Measurements from ENCODE around the gene VPS33B. TPM values are rescaled to one million over a fixed set of nuclear protein-coding genes. Genes with fewer than 3 reads are reported as not detected.
A peak's percentile ranks its signal among the peaks of the same experiment; 100 is the strongest.

Gene VPS33B
- total RNA-seq, 4 donors from 2014 or later: 3.3 to 9.0 (median 8.1) TPM

DNA sequence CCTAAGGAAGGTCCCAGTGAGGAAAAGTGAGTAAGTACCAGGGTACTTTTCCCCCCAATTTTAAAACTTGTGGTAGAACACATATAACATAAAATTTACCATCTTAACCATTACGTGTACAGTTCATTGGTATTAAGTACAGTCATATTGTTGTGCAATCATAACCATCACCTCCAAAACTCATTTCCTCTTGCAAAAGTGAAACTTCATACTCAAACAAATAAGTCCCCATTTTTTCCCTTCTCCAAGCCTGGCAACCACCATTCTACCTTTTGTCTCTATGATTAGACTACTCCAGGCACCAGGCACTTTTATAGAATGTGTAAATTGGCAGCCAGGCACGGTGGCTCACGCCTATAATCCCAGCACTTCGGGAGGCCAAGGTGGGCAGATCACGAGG lies 40.3 kb downstream of the VPS33B start:
- TF ChIP-seq, protein P1, sequence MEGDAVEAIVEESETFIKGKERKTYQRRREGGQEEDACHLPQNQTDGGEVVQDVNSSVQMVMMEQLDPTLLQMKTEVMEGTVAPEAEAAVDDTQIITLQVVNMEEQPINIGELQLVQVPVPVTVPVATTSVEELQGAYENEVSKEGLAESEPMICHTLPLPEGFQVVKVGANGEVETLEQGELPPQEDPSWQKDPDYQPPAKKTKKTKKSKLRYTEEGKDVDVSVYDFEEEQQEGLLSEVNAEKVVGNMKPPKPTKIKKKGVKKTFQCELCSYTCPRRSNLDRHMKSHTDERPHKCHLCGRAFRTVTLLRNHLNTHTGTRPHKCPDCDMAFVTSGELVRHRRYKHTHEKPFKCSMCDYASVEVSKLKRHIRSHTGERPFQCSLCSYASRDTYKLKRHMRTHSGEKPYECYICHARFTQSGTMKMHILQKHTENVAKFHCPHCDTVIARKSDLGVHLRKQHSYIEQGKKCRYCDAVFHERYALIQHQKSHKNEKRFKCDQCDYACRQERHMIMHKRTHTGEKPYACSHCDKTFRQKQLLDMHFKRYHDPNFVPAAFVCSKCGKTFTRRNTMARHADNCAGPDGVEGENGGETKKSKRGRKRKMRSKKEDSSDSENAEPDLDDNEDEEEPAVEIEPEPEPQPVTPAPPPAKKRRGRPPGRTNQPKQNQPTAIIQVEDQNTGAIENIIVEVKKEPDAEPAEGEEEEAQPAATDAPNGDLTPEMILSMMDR (IDR thresholded peaks at IDR 0.05): no peak
- no peak for TF ChIP-seq POLR2A (IDR thresholded peaks at IDR 0.05)

DNA sequence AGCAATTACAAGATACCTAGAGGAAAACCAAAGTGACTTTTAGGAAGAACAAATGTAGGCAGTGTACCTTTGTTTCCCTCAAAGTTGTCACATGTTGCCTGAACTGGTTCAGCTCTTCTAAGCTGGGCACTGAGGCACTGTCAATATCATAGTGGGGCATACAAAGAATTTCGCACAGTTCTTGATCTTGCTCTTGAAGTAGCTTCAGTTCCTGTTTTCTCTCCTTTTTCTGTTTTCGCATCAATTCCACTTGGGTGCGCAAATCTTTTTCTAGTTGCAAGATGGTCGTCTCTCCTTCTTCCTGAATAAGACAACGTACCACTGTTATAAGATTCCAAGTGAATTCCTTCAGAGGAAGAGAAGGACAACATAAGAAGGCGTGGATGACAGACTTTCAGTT lies 40.7 kb downstream of the VPS33B start:
- intact Hi-C loops (cut with DNase I): no loop called here
- H3K36me3 ChIP-seq: peaks cover 0 to 31% (median 0%) of the 10 kb centered on the region in 3 donors
- TF ChIP-seq POLR2A (IDR thresholded peaks at IDR 0.05): no peak
- TF ChIP-seq, protein P1 (IDR thresholded peaks at IDR 0.05): no peak
- no peak overlapping the region for H3K27ac ChIP-seq
- no peak for DNase-seq
- no peak overlapping the region for H3K4me3 ChIP-seq
- H3K4me1 ChIP-seq: peaks cover 0 to 11% (median 0%) of the 10 kb centered on the region in 3 donors
- H3K9me3 ChIP-seq: no peaks in the 10 kb centered on the region
- 85 to 91% methylated on average over 6 of the region's 6 CpGs for WGBS, 2 donors
- H3K27me3 ChIP-seq: no peaks in the 10 kb centered on the region

More for the DNA sequence above, 40.3 kb downstream of the VPS33B start:
- Histone ChIP-seq H3K9me3 (no peaks in the 10 kb centered on the region), H3K27ac (peak overlapping the region in 1 of 4 donors; percentile 34), H3K27me3 (no peaks in the 10 kb centered on the region), H3K36me3 (peaks cover 0 to 31% (median 0%) of the 10 kb centered on the region in 3 donors), H3K4me3 (no peak overlapping the region), H3K4me1 (peaks cover 0 to 16% (median 0%) of the 10 kb centered on the region in 3 donors)
- intact Hi-C loops (cut with DNase I): no loop called here
- DNase-seq: no peak
- 45 to 82% methylated on average over 1 to 5 of the region's 5 CpGs for WGBS, 2 donors

DNA sequence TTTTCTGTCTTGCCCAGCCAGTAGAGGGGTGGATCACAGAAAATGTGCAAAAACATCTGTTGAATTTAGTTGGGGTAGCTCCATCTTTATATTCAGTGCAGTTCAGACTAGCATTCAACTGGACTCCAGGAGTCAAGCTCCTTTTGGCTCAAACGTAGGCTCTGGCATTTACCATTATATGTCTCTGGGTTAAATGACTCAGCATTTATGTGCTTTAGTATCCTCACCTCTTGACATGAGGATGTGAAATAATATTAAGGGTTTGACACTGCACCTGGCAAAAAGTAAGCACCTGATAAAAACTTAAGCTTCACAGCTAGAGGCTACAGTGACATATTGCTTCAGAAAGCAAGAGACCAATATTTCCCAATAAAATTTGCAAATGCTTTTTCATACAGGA lies 42.8 kb downstream of the VPS33B start:
- no peak for DNase-seq
- peaks cover 0 to 50% (median 0%) of the 10 kb centered on the region in 3 donors for H3K36me3 ChIP-seq

DNA sequence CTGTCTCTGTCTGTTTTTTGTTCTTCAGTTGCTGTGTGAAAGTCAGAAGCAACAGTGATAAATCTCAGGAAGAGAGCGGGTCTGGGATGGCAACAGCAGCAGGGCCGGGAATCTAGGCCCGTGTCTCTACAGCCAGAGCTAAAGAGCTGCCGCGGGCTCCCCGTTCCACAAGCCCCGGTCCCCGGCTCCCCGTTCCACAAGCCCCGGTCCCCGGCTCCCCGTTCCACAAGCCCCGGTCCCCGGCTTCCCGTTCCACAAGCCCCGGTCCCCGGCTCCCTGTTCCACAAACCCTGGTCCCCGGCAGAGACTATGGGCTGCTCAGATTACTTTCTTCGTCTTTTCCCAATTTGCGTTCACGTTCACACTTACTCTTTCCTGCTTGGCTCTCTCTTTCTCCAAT lies 48.2 kb downstream of the VPS33B start:
- no peak overlapping the region for H3K27ac ChIP-seq
- TF ChIP-seq, protein P1 (IDR thresholded peaks at IDR 0.05): no peak
- no peak for TF ChIP-seq POLR2A (IDR thresholded peaks at IDR 0.05)
- peaks cover 0 to 61% (median under 1%) of the 10 kb centered on the region in 3 donors for H3K36me3 ChIP-seq
- no peaks in the 10 kb centered on the region for H3K27me3 ChIP-seq
- no peak for DNase-seq
- 95 to 98% methylated on average over 20 to 21 of the region's 21 CpGs for WGBS, 2 donors
- no peaks in the 10 kb centered on the region for H3K4me1 ChIP-seq
- no peaks in the 10 kb centered on the region for H3K9me3 ChIP-seq
- no peak overlapping the region for H3K4me3 ChIP-seq
- intact Hi-C loops (cut with DNase I): no loop called here

More for the DNA sequence above, 42.8 kb downstream of the VPS33B start:
- TF ChIP-seq POLR2A (IDR thresholded peaks at IDR 0.05): no peak
- TF ChIP-seq, protein P1 (IDR thresholded peaks at IDR 0.05): no peak
- intact Hi-C loops (cut with DNase I): no loop called here
- WGBS, 2 donors: 20 to 47% methylated on average over 1 of the region's 1 CpG
- H3K4me1 ChIP-seq: peaks cover 0 to 4% (median 0%) of the 10 kb centered on the region in 3 donors
- H3K4me3 ChIP-seq: no peak overlapping the region
- H3K27me3 ChIP-seq: no peaks in the 10 kb centered on the region
- H3K27ac ChIP-seq: peak overlapping the region in 1 of 4 donors; percentile 4
- H3K9me3 ChIP-seq: no peaks in the 10 kb centered on the region

DNA sequence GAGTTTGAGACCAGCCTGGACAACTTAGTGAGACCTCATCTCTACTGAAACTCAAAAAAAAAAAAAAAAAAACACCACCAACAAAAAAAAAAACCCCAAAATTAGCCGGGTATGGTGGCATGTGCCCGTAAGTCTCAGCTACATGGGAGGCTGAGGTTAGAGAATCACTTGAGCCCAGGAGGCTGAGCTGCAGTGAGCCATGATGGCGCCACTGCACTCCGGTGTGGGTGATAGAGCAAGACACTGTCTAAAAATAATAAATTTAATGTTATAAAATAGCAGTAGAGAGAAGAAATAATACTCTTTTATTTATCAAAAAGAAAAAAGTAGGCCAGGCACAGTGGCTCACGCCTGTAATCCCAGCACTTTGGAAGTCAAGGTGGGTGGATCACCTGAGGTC lies 50.3 kb downstream of the VPS33B start:
- DNase-seq: no peak
- 81 to 94% methylated on average over 5 of the region's 5 CpGs for WGBS, 2 donors
- Histone ChIP-seq H3K27me3 (no peaks in the 10 kb centered on the region), H3K27ac (no peak overlapping the region), H3K4me1 (peaks cover 0 to 10% (median 0%) of the 10 kb centered on the region in 3 donors), H3K4me3 (no peak overlapping the region), H3K9me3 (no peaks in the 10 kb centered on the region), H3K36me3 (peaks cover 0 to 82% (median 6%) of the 10 kb centered on the region in 3 donors)
- TF ChIP-seq, protein P1 (IDR thresholded peaks at IDR 0.05): no peak
- TF ChIP-seq POLR2A (IDR thresholded peaks at IDR 0.05): no peak
- intact Hi-C loops (cut with DNase I): no loop called here
